ENCODE results near the gene PI4KA. TPM values are rescaled to one million over a fixed set of nuclear protein-coding genes. Genes with fewer than 3 reads are reported as not detected.

The PI4KA gene
- total RNA-seq, 1 experiment from 2014 or later = 71.6 TPM

GRCh38 chr22:20844055-20845037 is 14.3 kb downstream of the PI4KA start:
- Histone ChIP-seq H3K4me1 (ENCODE audit: insufficient read depth, low read length, poor library complexity, severe bottlenecking) (no peaks in the 10 kb centered on the region), H3K27ac (ENCODE audit: low read depth, low read length, poor library complexity, severe bottlenecking) (no peak overlapping the region), H3K36me3 (ENCODE audit: insufficient read depth, low read length, poor library complexity, severe bottlenecking) (no peaks in the 10 kb centered on the region), H3K9me3 (ENCODE audit: low read depth, low read length, poor library complexity, severe bottlenecking) (no peaks in the 10 kb centered on the region), H3K4me3 (ENCODE audit: low read depth, low read length, poor library complexity, severe bottlenecking) (no peak overlapping the region), H3K27me3 (replicated peaks; ENCODE audit: insufficient read depth, low read depth, low read length, poor library complexity) (no peaks in the 10 kb centered on the region)
- intact Hi-C loops (cut with micrococcal nuclease; ENCODE audit: unreplicated experiment) = no loop called here
- ChIA-PET POLR2A (ENCODE audit: low non-redundant PET) (no interaction called here), CTCF (no interaction called here)
- no peak for DNase-seq (ENCODE audit: low spot score)
- BruUV-seq (replicated peaks) = no TSS peak
- TF ChIP-seq CTCF (conservative IDR thresholded peaks at IDR 0.05; ENCODE audit: low read depth, low read length) (no peak), EZH2 (IDR thresholded peaks at IDR 0.05; ENCODE audit: borderline replicate concordance, low read depth, low read length, poor library complexity, severe bottlenecking) (no peak)

GRCh38 chr22:20843501-20843900 is 15.1 kb downstream of the PI4KA start:
- no peak overlapping the region for H3K27ac ChIP-seq (ENCODE audit: low read depth, low read length, poor library complexity, severe bottlenecking)
- ChIA-PET CTCF (no interaction called here), POLR2A (ENCODE audit: low non-redundant PET) (no interaction called here)
- intact Hi-C loops (cut with micrococcal nuclease; ENCODE audit: unreplicated experiment) = no loop called here
- no peak for DNase-seq (ENCODE audit: low spot score)
- H3K4me3 ChIP-seq (ENCODE audit: low read depth, low read length, poor library complexity, severe bottlenecking) = no peak overlapping the region
- H3K27me3 ChIP-seq (replicated peaks; ENCODE audit: insufficient read depth, low read depth, low read length, poor library complexity) = no peaks in the 10 kb centered on the region
- BruUV-seq (replicated peaks) = no TSS peak
- no peaks in the 10 kb centered on the region for H3K36me3 ChIP-seq (ENCODE audit: insufficient read depth, low read length, poor library complexity, severe bottlenecking)
- no peaks in the 10 kb centered on the region for H3K4me1 ChIP-seq (ENCODE audit: insufficient read depth, low read length, poor library complexity, severe bottlenecking)
- H3K9me3 ChIP-seq (ENCODE audit: low read depth, low read length, poor library complexity, severe bottlenecking) = no peaks in the 10 kb centered on the region
- no peak for TF ChIP-seq EZH2 (IDR thresholded peaks at IDR 0.05; ENCODE audit: borderline replicate concordance, low read depth, low read length, poor library complexity, severe bottlenecking)
- no peak for TF ChIP-seq CTCF (conservative IDR thresholded peaks at IDR 0.05; ENCODE audit: low read depth, low read length)

GRCh38 chr22:20840646-20841371 is 17.8 kb downstream of the PI4KA start:
- CTCF ChIA-PET = no interaction called here

More at GRCh38 chr22:20840646-20841371, 17.8 kb downstream of the PI4KA start:
- no peaks in the 10 kb centered on the region for H3K27me3 ChIP-seq (replicated peaks; ENCODE audit: insufficient read depth, low read depth, low read length, poor library complexity)
- H3K36me3 ChIP-seq (ENCODE audit: insufficient read depth, low read length, poor library complexity, severe bottlenecking) = no peaks in the 10 kb centered on the region
- intact Hi-C loops (cut with micrococcal nuclease; ENCODE audit: unreplicated experiment) = no loop called here
- H3K4me3 ChIP-seq (ENCODE audit: low read depth, low read length, poor library complexity, severe bottlenecking) = no peak overlapping the region
- TF ChIP-seq EZH2 (IDR thresholded peaks at IDR 0.05; ENCODE audit: borderline replicate concordance, low read depth, low read length, poor library complexity, severe bottlenecking) (no peak), CTCF (conservative IDR thresholded peaks at IDR 0.05; ENCODE audit: low read depth, low read length) (no peak)
- no peaks in the 10 kb centered on the region for H3K4me1 ChIP-seq (ENCODE audit: insufficient read depth, low read length, poor library complexity, severe bottlenecking)
- BruUV-seq (replicated peaks) = no TSS peak
- H3K27ac ChIP-seq (ENCODE audit: low read depth, low read length, poor library complexity, severe bottlenecking) = no peak overlapping the region
- POLR2A ChIA-PET (ENCODE audit: low non-redundant PET) = no interaction called here
- H3K9me3 ChIP-seq (ENCODE audit: low read depth, low read length, poor library complexity, severe bottlenecking) = no peaks in the 10 kb centered on the region
- no peak for DNase-seq (ENCODE audit: low spot score)
